GM13976 (cell line): ENCODE results near the gene ZFYVE28.

Experiments
- DNase-seq: peaks from one replicate; pipeline ENCODE4 v3.0.0; 2012; ENCODE audit warnings: low spot score
- in situ Hi-C: fragments of 300-500 bp; cut with MboI; formaldehyde crosslinking; loops from one replicate; pipeline ENCODE4 v1.12.0; 2022; ENCODE audit warnings: low sequenced_read_pairs, mixed read lengths, inconsistent platforms; ENCODE audit not compliant: unreplicated experiment
- TF ChIP-seq, protein P1 (sequence below): IDR thresholded peaks from 2 replicates; pipeline ENCODE4 v1.5.1; 2012; ENCODE audit warnings: borderline replicate concordance, mild to moderate bottlenecking; ENCODE audit not compliant: insufficient read depth; ENCODE audit errors: extremely low read depth, missing control alignments, control extremely low read depth

ZFYVE28 gene

DNA sequence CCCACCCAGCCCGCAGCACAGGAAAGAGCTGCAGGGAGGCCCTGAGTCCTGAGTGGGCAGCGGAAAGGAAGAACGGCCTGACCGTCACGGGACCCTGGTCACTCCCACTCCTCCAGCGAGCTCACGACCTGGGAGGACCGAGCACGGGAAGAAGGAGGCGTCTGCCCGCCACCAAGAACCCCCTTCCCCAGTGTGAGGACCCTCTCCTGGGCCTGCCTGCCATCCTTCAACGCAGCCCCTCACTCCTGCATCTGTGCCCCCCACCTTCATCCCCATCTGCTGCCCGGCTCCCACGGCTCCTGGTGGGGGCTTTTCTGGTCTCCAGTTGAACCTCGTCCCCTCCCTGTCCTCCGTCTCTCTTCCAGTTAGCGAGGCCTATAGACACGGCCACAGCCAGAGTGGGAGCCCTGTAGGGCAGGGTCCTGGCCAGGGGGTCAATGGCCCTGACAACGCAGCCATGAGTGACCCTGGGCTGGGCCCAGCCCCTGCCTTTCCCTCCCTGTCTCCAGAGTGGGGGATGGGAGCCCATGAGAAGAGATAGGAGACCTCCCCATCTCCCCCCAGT is 115.2 kb downstream of the ZFYVE28 start:
- in situ Hi-C loops: no loop called here
- DNase-seq: peak; percentile 28
- TF ChIP-seq, protein P1, sequence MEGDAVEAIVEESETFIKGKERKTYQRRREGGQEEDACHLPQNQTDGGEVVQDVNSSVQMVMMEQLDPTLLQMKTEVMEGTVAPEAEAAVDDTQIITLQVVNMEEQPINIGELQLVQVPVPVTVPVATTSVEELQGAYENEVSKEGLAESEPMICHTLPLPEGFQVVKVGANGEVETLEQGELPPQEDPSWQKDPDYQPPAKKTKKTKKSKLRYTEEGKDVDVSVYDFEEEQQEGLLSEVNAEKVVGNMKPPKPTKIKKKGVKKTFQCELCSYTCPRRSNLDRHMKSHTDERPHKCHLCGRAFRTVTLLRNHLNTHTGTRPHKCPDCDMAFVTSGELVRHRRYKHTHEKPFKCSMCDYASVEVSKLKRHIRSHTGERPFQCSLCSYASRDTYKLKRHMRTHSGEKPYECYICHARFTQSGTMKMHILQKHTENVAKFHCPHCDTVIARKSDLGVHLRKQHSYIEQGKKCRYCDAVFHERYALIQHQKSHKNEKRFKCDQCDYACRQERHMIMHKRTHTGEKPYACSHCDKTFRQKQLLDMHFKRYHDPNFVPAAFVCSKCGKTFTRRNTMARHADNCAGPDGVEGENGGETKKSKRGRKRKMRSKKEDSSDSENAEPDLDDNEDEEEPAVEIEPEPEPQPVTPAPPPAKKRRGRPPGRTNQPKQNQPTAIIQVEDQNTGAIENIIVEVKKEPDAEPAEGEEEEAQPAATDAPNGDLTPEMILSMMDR: no peak

DNA sequence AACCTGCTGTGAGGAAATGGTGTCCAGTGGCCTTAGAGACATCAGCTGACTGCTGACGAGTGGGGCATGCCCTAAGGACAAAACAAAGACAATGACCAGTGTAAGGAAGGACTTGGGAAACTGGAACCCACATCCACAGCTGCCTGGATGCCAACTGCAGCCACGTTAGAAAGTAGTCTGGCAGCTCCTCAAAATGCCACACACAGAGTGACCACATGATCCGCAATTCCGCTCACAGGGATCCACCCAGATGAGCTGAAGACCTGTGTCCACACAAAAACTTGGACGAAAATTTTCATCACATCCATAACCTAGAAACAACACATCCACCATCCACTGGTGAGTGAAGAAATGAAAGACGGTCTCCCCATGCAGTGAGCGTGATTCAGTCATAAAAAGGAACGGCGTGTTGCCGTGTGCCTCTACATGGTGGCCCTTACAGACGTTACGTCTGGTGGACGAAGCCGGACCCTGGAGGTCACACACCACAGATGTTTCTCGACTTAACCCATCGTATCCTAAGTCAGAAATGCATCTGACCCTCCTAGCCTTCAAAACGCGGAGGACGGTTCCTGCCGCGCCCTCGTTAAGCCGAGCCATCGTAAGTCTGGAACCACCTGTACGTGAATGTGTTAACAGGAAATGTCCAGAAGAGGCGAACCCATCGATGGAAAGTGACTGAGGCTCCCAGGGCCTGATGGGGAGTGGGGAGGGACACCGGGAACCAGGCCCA is 115.9 kb downstream of the ZFYVE28 start:
- TF ChIP-seq, protein P1: no peak
- in situ Hi-C loops: no loop called here
- no peak for DNase-seq

DNA sequence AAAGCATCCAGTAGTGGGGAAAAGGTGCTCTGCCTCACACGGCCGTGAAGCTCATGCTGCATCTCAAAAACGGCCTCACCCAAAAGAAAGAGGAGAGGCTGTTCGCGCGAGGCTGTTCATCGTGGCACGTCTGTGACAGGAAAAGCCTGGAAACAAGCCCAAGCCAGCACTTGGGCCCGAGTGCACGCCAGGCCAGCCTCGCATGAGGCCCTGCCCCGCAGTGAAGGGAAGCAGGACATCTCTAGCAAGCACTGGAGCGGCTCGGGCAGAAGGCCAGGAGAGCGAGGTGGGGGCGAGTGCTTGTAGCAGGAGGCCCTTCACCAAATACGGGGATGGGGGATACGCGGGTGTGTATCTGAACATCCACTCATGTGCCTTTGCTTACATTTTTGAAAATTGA is 116.6 kb downstream of the ZFYVE28 start:
- DNase-seq: no peak
- TF ChIP-seq, protein P1: no peak
- in situ Hi-C loops: no loop called here

DNA sequence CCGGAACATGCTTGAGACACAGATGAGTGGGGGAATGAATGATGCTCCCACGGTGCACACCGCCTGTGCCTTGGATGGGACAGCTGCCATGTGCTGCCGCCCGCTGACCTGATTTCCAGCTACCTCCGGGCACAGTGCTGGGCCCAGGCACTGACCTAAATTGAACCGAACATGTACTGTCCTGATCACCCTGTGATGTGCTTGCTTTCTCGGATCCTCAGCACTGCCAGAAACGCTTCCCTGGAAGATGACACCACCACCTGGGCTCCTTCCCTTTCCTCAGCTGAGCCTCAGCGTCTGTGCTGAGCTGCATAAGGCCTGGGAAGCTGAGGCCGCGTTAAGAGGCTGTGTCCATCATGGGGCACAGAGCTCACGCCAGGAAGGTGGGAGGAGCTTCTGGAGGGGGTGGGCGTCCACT is 117.2 kb downstream of the ZFYVE28 start:
- in situ Hi-C loops: no loop called here
- no peak for DNase-seq
- TF ChIP-seq, protein P1: no peak

DNA sequence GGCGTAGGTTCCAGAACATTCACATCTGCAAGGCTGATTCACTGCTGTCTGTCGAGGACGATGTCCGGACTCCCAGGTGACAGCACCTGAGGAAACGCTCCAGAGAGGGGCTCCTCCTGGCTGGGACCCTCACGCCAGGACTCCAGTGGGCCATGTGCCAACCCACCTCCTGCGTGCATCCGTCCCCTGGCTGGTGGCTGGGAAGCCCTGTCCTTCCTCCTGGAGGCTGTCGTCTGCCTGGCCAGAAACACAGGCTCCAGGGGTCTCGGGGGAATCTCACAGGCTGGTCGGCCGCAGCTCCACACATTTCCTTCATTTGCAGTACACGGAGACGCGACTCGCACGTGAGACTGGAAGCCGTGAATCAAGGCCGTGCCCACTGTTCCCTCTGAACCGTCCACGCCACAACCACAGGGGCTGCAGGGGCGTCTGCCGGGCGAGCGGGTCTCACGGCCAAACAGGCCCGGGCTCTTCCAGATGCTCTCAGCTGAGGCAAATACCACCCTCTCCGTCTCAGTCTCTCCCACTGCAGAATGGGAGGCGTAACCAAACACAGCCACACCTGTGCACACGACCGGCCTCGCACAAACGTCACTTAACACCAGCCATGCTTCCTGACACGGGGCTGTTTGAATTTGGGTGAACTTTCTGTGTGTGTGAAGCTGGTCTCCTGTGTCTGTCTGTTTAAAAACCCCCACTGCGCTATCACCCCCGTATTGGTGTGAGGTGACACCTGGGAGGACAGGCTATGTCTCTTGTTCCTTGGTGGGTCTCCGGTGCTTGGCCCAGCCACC is 117.8 kb downstream of the ZFYVE28 start:
- in situ Hi-C loops: no loop called here
- DNase-seq: no peak
- TF ChIP-seq, protein P1: no peak

DNA sequence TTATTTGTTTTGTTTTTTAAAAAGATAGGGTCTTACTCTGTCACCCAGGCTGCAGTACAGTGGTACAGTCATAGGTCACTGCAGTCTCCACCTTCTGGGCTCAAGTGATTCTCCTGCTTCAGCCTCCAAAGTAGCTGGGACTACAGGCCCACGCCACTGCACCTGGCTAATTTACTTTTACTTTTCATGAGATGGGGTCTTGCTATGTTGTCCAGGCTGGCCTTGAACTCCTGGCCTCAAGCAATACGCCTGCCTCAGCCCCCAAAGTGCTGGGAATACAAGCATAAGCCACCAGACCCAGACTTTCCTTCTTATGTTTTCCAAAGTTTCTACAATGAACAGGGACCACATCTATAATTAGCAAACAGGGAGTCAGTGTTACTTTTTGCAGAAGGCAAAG is 118.7 kb downstream of the ZFYVE28 start:
- no peak for DNase-seq
- TF ChIP-seq, protein P1: no peak
- in situ Hi-C loops: no loop called here
